Stimulated activated CD4-positive, alpha-beta T cell treated with anti-CD3 and anti-CD28 coated beads, TNF-alpha, amount 100 ng/mL, for 4 hours (primary cell): ENCODE data around the gene SMARCAL1.

Source experiments
- DNase-seq, 3 experiments: peaks; one replicate each; pipeline ENCODE4 v3.0.0-alpha.2; 2020; ENCODE audit warnings: low read depth in 3 of 3

The SMARCAL1 gene

DNA sequence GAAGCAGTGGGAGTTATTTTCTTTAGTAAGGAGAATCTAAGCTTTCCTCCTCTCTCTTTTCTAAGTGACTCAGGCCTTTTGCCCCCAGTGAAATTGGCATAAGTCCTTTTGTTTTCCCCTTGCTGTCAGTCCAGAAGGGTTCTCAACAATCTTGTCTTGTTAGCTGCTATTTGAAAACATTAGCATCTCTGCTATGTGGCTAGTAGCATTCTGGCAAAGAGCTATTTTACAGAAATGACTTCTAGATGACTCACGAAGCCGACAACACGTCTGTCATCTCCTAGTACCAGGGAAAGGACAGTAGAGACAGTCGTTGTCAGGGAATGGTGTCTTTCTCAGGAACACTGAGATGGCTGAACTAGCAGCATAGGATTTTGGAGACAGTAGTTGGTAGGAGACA is 14.7 kb downstream of the SMARCAL1 start:
- DNase-seq: no peak

DNA sequence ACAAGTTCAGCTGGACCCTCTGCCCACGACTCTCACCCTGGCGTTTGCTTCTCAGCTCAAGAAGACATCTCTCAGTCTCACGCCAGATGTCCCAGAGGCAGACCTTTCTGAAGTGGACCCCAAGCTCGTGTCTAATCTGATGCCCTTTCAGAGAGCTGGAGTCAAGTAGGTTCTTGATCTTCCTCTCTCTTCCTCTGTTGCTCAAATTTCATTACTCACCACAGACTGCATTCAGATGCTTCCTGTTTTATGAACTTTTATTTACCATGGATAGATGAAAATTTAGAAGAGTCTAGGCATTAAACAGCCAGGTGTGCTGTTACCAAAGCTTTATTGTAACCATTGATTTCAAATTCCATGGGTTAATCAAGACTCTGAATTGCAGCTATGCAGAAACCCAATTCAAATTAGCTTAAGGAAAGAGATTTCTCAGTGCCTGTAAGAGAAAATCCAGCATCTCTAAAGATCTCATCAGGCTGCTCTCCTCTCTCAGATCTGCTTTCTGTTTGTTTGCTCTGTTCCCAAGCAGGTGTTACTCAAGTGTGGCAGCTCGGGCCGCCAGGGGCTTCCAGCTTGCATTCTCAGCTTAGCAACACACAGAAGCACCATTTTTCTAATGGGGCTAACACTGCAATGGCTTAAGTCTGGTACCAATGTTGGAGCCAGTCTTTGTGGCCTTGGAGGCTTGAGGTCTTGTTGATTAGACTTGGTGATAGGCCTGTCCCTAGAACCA is 16.5 kb downstream of the SMARCAL1 start:
- no peak for DNase-seq

DNA sequence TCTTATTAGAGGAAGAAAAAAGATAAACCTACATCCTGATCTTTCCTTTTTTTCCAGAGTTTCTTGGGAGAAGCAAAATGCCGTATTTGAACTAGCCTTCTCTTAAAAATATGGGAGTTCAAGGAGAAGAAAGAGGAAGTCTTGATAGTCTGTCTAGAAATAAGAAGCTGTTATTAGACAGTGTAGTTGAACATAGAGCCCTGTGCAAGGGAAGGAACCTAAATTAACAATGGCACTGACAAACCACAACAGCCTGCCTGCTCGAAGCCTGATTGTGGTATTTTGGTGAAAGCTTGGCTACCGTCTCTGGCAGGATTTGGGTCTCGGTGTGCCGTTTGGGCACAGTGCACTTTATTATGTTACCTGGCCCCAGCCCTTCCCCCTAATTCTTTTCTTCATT is 17.1 kb downstream of the SMARCAL1 start:
- DNase-seq: no peak

DNA sequence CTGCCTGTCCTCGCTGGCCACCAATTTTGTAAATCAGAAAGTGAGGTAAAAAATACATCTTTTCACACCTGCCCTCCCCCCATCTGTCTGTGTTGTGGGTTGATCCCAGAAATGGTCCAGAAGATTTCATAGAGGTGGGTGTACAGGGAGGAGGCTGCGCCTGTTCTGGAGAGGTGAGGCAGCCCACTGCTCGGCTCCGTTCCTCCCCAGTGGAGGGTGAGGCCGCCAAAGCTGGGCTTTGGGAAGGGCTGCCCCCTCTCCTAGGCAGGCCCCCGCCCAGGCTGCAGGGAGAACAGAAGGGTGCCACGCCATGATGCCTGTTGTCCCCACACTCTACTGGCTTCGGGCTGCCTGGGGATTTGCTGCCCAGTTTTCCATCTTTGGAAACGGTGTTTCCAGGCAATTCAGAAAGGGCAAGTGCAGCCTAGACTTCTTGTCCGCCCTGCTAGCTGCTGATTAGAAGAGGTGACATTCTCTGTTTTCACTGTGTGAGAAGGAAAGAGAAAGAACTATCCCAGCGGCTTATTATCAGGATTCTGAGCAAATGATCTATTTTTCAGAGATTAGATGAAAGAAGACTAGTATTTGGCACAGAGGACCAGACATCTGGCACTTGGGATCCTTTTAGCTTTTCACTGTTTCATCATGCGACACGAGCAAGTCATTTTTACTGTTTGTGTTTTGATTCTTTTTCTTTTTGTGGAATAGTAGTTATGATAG is 18.7 kb downstream of the SMARCAL1 start:
- DNase-seq: no peak

DNA sequence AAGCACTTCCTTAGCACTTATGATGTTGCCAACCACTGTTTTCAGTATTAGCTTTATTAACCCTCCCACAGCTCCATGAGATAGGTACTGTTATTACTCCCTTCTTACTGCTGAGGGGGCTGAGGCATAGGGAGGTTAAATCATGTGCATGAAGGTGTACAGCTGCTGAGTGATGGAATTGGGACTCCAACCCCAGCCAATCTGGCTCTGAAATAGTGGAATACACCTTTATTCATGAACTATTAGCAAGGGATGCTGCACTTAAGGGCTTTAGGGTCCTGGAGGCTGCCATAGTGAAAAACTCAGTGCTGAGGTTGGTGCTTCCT is 19.2 kb downstream of the SMARCAL1 start:
- no peak for DNase-seq

DNA sequence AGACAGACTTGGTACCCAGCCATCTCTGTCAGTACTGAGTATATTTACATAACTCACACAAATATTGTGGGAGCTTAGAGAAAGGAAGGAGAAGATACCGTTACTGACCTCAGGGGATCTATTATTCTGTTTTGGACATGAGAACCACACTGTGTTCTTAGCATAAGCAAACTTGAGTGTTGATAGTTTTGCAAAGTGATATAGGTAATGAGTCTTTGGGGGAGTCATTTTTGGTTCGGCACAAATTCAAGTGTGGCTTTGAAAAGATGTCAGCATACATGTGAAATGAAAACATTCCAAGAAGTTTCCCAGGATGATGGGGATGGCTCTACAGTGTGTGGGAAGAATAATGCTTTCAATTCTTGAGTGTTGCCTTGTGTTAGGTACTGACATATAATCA is 24.1 kb downstream of the SMARCAL1 start:
- DNase-seq: no peak

DNA sequence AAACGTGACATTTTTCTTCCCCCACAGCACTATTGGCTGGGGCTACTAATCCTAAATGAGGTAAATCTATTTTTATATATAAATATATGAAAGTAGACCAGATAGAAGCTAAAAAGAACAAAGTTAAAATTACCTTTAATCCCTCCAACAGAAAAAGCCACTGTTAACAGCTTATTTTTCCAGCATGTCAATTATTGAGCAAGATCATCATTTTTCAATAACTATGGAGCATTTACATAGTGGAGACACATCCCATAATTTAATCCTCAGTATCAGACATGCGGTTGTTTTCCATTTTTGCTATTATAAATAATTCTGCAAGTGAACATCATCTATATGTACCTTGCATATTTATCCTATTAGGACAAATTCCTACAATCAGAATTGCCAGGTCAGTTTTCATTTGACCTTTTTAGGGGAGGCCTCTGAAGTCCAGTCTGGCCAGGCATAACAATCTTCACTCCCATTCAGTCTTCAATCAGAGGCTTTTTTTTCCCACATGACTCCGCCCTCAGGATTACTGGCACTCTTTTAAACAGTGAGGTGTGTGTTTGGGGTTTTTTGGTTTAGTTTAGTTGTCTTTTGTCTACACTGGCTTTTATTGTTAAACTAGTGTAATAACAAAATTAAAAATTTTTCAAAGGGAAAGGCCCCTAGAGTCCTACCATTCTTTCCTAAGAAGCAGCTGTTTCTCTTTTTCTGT is 29.2 kb downstream of the SMARCAL1 start:
- no peak for DNase-seq

DNA sequence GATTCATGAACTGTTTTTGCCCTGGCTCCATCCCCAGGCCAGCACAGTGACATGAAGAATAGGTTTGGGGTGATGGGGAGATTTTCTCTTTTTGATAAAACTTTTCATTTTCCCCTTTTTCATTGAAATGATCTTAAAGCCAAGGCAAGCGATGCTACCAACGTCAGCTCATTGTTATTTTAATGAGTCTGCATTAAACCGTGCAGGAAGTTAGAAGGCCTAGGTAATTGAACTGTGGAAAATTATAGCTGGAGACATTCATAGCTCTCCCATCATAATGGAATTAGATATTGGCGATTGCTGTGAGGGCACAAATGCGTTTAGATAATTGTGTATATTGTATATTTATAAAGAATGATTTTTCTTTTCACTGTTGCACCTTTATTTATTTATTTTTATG is 33.2 kb downstream of the SMARCAL1 start:
- DNase-seq: no peak

DNA sequence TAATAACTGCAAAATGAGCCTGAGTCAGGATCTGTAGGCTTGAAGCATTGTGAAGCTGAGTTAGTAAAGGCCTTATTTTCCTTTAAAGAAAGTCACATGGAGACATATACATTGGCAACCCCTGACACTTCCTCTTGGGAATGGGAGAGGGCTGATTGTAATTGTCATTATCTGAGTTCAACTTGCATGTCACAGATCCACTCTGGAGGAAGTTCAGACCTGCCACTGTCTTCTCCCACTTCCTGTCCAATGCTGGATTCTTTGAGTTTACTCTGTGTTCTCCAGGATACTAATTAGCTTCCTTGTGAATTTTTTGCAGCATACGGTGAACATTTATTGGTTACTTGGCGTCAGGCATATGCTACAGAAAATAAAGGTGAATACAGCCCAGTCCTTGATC is 34.1 kb downstream of the SMARCAL1 start:
- DNase-seq: no peak

DNA sequence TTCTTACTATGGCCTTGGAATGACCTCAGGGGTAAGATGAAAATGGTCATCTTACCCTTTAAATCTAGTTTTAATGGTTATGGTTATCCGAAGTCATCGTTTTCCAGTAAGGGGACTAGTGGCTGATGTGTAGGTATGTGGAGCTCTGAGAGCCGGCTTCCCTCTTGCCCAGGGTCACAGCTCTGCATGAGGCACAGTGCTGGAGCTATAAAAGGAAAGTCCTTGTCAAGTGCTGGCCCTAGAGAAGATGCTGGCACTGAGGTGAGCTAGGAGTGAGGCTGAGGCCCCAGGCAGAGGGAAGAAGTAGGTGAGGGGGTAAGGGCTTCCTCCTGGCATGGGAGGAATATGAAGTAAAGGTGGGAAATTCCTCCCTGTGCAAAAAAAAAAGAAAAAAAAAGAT is 35.0 kb downstream of the SMARCAL1 start:
- DNase-seq: no peak

DNA sequence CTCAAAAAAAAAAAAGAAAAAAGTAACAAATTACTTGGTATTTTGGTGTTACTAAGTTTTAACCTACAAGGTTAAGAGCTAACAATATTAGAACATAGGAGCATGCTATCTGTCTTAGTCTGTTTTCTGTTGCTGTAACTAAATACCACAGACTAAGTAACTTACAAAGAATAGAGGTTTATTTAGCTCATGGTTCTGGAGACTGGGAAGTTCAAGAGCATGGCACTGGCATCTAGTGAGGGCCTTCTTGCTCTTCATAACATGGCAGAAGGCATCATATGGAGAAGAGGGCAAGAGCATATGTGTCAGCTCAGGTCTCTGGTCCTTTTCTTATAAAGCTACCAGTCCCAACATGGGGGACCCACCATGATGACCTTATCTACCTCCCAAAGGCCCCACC is 36.5 kb downstream of the SMARCAL1 start:
- no peak for DNase-seq

DNA sequence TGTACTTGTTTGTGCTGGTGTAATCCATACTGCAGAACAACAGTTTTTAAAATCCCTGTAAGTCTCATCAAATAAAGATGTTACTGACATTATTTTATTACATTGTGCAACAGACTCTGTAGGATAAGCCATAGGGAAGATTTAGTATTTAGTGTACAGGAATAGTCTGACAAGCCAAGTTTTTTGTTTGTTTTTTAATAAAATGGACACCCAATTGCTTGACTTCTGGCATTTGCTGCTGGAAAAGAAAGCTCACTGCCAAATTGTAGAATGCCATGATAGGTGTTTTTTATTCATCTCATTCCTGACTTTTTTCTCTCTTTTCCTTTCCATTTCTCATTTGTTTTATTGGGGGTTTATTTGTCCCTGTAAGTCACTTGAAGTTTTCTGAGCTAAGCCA is 38.1 kb downstream of the SMARCAL1 start:
- DNase-seq: no peak

DNA sequence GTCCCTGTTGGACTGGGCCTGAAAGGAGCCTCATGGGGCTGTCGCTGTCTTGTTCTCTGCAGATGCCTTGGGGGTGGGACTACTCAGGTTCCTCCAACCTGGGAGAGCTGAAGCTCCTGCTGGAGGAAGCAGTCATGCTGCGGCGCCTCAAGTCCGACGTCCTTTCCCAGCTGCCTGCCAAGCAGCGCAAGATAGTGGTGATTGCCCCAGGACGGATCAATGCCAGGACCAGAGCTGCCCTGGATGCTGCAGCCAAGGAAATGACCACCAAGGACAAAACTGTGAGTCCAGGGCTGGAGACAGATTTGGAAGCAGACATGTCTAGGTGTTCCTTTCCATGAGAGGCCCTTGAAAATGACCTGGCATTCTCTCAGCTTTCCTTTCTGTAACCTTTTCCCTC is 38.5 kb downstream of the SMARCAL1 start:
- DNase-seq: no peak

DNA sequence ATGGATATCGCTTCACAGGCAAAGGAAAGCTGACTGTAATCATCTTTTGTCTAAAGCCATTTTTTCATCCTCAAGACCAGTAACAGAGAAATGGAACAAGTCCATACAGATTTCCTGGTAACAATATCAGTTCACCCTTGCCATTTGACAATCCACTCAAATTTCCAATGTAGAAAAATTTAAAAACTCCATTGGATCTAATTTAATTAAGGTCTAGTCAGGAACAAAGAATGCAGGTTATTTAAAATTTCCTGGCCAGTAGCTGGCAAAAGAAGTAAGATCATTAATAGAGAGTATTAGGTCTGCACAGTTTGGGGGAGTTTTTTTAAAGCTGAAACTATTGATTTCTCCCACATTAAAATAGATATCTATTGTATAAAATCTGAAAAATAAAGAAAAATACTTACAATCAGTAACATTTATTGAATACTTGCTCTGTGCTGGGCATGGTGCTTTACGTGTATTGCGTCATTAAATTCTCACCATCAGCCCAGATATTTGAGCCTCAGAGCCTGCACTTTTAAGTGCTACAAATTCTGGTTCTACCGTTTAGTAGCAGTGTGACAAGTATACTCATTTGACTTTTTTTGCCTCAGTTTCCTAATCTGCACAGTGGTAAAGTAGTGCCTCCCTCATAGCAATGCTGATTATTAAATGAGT is 41.8 kb downstream of the SMARCAL1 start:
- no peak for DNase-seq

DNA sequence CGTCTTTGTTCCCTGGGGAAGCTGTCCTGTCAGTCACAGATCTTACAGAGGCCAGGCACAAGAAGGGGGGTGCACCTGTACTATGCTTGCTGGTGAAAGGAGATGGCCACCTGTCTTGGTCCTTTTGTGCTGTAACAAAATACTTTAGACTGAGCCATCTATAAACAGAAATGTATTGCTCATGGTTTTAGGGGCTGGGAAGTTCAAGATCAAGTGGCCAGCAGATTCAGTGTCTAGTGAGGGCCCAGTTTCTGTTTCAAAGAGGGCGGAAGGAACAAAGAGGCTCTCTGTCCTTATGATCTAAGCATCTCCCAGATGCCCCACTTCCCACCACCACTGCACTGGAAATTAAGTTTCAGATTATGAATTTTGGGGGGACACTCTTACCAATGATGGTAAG is 50.9 kb downstream of the SMARCAL1 start:
- no peak for DNase-seq

DNA sequence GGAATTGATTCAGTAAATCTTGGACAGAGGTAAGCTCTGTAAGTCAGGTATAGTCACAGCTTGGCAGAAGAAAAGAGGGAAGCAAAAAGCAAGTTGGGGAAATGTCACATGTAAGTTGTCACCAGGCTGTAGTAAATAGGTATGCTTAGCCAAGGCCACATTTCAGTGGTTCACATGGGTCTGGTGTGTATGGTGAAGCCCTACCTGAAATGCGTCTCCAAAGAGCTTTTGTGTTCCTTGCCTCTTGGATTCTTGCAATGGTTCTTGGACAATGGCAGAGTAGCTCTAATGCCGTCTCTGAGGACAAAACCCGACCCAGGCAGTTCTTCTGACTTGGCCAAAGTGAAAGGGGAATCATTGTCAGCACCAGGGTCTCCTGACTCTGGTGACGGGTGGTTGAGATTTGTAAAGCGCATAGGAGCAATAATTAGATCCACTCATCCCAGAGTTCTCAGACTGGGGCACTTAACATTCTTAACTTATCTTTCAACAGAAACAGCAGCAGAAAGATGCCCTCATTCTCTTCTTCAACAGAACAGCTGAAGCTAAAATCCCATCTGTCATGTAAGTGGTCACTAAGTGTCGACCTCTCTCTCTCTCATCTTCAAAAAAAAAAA is 51.9 kb downstream of the SMARCAL1 start:
- no peak for DNase-seq

DNA sequence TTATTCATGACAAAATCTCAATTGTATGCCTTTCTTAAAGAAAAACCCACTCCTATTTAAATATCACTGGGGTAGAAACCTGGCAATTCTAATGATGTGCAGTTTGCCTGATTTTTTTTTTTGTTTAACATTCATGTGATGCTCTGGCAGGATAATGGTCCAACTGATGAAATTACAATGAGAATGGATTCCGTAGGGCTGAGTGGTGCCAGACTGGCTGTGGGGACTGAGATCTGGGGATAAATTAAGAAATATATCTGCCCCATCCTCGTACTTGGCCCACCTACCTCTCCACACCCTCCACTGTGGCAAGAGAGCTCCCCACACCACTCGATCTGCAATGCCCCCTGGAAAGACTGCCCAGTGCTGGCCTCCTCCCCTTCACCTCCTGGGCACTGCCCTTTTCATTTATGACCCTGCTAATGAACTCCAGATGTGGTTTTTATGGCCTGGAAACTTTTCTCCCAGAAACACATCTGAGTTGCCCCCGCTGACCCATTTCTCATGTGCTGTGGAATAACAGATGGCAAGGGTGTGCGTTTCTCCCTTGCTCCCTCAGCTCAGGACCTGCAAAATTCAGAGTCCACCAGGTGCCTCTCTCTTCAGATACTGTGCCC is 53.4 kb downstream of the SMARCAL1 start:
- DNase-seq: no peak

DNA sequence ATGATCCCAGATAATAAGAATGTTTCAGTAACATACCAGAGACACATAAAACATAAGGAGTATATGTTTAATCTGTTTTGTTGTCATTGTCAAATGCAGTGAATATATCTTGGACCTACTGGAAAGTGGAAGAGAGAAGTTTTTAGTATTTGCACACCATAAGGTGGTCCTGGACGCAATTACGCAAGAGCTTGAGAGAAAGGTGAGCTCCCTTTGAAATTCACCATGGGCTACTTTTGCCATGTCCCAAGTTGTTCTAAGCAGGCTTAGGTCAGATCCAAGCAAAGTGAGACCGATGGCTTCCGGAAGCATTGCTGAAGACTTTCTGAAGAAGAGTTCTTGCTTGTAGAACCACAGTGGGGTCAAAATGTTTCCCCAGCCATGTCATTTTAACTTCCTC is 55.6 kb downstream of the SMARCAL1 start:
- no peak for DNase-seq

DNA sequence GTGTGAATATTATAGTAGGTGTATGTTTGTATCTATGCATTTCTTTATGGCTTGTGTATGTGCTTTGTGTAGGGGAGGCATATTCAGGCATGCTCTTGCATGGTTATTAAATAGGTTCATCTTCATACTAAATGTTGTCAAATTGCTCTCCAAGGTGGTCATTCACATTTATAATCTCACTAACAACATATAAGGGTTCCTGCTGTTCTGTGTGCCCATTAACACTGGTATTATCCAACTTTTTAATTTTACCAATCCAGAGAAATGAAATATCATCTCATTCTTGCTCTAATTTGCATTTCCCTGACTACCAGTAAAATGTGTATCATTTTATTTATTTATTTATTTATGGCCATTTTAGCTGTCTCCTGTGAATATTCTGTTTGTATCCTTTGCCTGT is 57.4 kb downstream of the SMARCAL1 start:
- DNase-seq: no peak

DNA sequence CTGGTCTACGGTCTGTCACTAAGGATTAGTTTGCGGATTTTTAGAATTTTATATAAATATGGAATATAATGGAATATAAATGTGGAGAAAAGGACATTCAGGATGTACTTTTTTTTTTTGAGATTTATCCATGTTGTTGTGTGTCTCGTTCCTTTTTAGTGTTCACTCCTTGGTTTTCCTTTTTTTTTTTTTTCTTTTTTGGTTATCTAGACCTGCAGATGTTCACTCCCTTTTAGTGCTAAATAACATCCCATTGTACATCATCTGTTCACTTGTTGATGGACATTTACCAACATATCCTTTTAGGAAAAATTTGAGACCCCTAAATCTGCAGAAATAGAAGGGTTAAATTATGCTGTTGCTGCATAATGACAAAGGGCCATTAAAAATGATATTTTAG is 60.9 kb downstream of the SMARCAL1 start:
- DNase-seq: no peak

DNA sequence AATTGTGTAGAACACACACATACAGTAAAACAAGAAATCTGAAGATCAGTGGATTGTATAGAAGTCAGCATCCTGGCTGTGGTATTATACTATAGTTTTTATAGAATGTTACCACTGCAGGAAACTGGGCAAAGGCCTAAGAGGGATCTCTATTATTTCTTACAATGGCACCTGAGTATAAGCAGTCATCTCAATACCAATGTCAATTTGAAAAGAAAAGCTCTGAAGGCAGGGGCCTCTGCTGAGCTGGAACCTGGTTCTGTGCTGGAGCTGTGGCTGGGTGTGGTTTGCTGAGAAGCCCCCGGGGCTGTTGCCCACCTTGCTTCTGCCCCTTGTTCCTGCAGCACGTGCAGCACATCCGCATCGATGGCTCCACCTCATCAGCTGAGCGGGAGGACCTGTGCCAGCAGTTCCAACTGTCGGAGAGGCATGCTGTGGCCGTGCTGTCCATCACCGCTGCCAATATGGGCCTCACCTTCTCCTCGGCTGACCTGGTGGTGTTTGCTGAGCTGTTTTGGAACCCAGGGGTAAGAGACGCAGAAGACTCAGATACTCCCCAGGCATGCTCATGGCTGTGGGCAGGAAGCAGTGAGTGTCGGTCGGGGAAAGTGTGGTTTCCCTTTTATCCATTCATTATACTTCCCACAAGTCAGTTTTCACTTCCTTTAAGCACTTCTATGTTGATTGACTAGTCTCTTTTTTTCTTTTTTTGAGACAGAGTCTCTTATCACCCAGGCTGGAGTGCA is 62.8 kb downstream of the SMARCAL1 start:
- no peak for DNase-seq
